Tibial artery (tissue), 4 donors: ENCODE measurements around the gene KRTAP10-7.

Experiments used
- DNase-seq, 2 donors: peaks; one replicate each; pipeline ENCODE4 v3.0.0-alpha.2; 2019
- H3K27ac ChIP-seq, 2 donors: fragments of 200-600 bp; sonication (generic) in 1 of 2; 1 replicate in 1 of 2; 2 replicates in 1 of 2; pipeline ENCODE4 v1.5.1; 2018 to 2019; ENCODE audit warnings: mild to moderate bottlenecking in 1 of 2
- H3K27me3 ChIP-seq, 2 donors: fragments of 200-600 bp; sonication (generic) in 1 of 2; one replicate each; pipeline versions ENCODE4 v1.5.1 to v1.6.0; 2016 to 2019
- H3K36me3 ChIP-seq, 3 donors: fragments of 200-600 bp; sonication (generic) in 2 of 3; one replicate each; pipeline ENCODE4 v1.5.1; 2016 to 2019; ENCODE audit warnings: mild to moderate bottlenecking in 2 of 3
- H3K4me1 ChIP-seq, 4 donors: fragments of 200-600 bp; sonication (generic) in 2 of 4; 1 replicate in 3 of 4; 2 replicates in 1 of 4; pipeline ENCODE4 v1.5.1; 2016 to 2019
- H3K4me3 ChIP-seq, 2 donors: fragments of 200-600 bp; sonication (generic) in 1 of 2; 1 replicate in 1 of 2; 2 replicates in 1 of 2; pipeline ENCODE4 v1.5.1; 2018 to 2019; ENCODE audit warnings: mild to moderate bottlenecking in 2 of 2
- H3K9me3 ChIP-seq, 3 donors: fragments of 200-600 bp; sonication (generic) in 1 of 3; one replicate each; pipeline ENCODE4 v1.5.1; 2016 to 2019
- CTCF ChIP-seq, 2 experiments: fragments of 200-600 bp in 1 of 2; fragments of 450-650 bp in 1 of 2; IDR thresholded peaks; one replicate each; pipeline ENCODE4 v1.5.1; 2017 to 2019; ENCODE audit warnings: antibody characterized with exemption in 2 of 2, mild to moderate bottlenecking in 1 of 2, moderate library complexity in 1 of 2
- intact Hi-C: fragments of 100-400 bp; cut with DNase I; formaldehyde crosslinking; loops from one replicate; pipeline ENCODE4 v1.15.0; 2023; ENCODE audit warnings: low total_unique reads

KRTAP10-7 gene

GRCh38 chr21:44564886-44565598 lies 35.4 kb upstream of the KRTAP10-7 start:
- intact Hi-C loops, result no loop called here
- no peak for DNase-seq
- H3K4me1 ChIP-seq, result no peaks in the 10 kb centered on the region
- H3K27me3 ChIP-seq, result peaks cover 0 to 18% of the 10 kb centered on the region in 2 donors
- peaks cover 0 to 5% (median 4%) of the 10 kb centered on the region in 3 donors for H3K9me3 ChIP-seq
- no peaks in the 10 kb centered on the region for H3K36me3 ChIP-seq
- TF ChIP-seq CTCF (IDR thresholded peaks at IDR 0.05), result no peak
- no peak overlapping the region for H3K27ac ChIP-seq
- H3K4me3 ChIP-seq, result no peak overlapping the region

- Histone ChIP-seq H3K36me3 (no peaks in the 10 kb centered on the region), H3K9me3 (peaks cover 0 to 8% (median 5%) of the 10 kb centered on the region in 3 donors), H3K4me1 (no peaks in the 10 kb centered on the region), H3K4me3 (no peak overlapping the region), H3K27me3 (peaks cover 0 to 20% of the 10 kb centered on the region in 2 donors), H3K27ac (no peak overlapping the region)
- no peak for DNase-seq
- no peak for TF ChIP-seq CTCF (IDR thresholded peaks at IDR 0.05)
- intact Hi-C loops, result no loop called here
Observed at GRCh38 chr21:44566403-44566802, 34.0 kb upstream of the KRTAP10-7 start.

- Histone ChIP-seq H3K36me3 (no peaks in the 10 kb centered on the region), H3K9me3 (peaks cover 0 to 12% (median 5%) of the 10 kb centered on the region in 3 donors), H3K4me3 (no peak overlapping the region), H3K27me3 (peaks cover 0 to 23% of the 10 kb centered on the region in 2 donors), H3K27ac (no peak overlapping the region), H3K4me1 (no peaks in the 10 kb centered on the region)
- intact Hi-C loops, result no loop called here
- DNase-seq, result peak in 1 of 2 donors; percentile 43
- TF ChIP-seq CTCF (IDR thresholded peaks at IDR 0.05), result no peak
Observed at GRCh38 chr21:44567481-44568171, 32.8 kb upstream of the KRTAP10-7 start.

GRCh38 chr21:44568261-44568660 lies 32.1 kb upstream of the KRTAP10-7 start:
- no peak for TF ChIP-seq CTCF (IDR thresholded peaks at IDR 0.05)

GRCh38 chr21:44568667-44569556 lies 31.5 kb upstream of the KRTAP10-7 start:
- peaks cover 0 to 10% (median 5%) of the 10 kb centered on the region in 3 donors for H3K9me3 ChIP-seq
- no peak for TF ChIP-seq CTCF (IDR thresholded peaks at IDR 0.05)
- H3K27ac ChIP-seq, result no peak overlapping the region
- intact Hi-C loops, result no loop called here
- peaks cover 0 to 27% of the 10 kb centered on the region in 2 donors for H3K27me3 ChIP-seq
- no peaks in the 10 kb centered on the region for H3K4me1 ChIP-seq
- H3K36me3 ChIP-seq, result no peaks in the 10 kb centered on the region
- DNase-seq, result no peak
- H3K4me3 ChIP-seq, result no peak overlapping the region

More at GRCh38 chr21:44568261-44568660, 32.1 kb upstream of the KRTAP10-7 start:
- Histone ChIP-seq H3K36me3 (no peaks in the 10 kb centered on the region), H3K27me3 (peaks cover 0 to 24% of the 10 kb centered on the region in 2 donors), H3K4me1 (no peaks in the 10 kb centered on the region), H3K4me3 (no peak overlapping the region), H3K9me3 (peaks cover 0 to 12% (median 5%) of the 10 kb centered on the region in 3 donors), H3K27ac (no peak overlapping the region)
- intact Hi-C loops, result no loop called here
- peak in 1 of 2 donors; percentile 39 for DNase-seq
